Neuronal stem cell (in vitro differentiated cells): ENCODE data around the gene KIAA0319L.

Experiments
- DNase-seq: peaks from one replicate; pipeline ENCODE4 v3.0.0-alpha.2; 2013; ENCODE audit warnings: low spot score
- H2AFZ ChIP-seq: one replicate; pipeline ENCODE4 v1.6.1; 2013; ENCODE audit warnings: mild to moderate bottlenecking, low read length, inconsistent platforms
- H2AK5ac ChIP-seq: 2 replicates; pipeline ENCODE4 v1.6.1; 2013; ENCODE audit warnings: low read depth, mild to moderate bottlenecking, inconsistent platforms, low read length, moderate library complexity, mixed read lengths
- H2BK120ac ChIP-seq: 2 replicates; pipeline ENCODE4 v1.6.1; 2013; ENCODE audit warnings: low read depth, mild to moderate bottlenecking, inconsistent platforms, low read length, moderate library complexity, mixed read lengths
- H2BK12ac ChIP-seq: one replicate; pipeline ENCODE4 v1.6.1; 2013; ENCODE audit warnings: low read length, inconsistent platforms
- H2BK15ac ChIP-seq: 2 replicates; pipeline ENCODE4 v1.6.1; 2013; ENCODE audit warnings: mild to moderate bottlenecking, low read length, inconsistent platforms, mixed read lengths
- H2BK5ac ChIP-seq: one replicate; pipeline ENCODE4 v1.6.1; 2013; ENCODE audit warnings: inconsistent platforms, mild to moderate bottlenecking, low read length, moderate library complexity
- H3K14ac ChIP-seq: one replicate; pipeline ENCODE4 v1.6.1; 2013; ENCODE audit warnings: low read length, inconsistent platforms
- H3K18ac ChIP-seq: 2 replicates; pipeline ENCODE4 v1.6.1; 2013; ENCODE audit warnings: low read length, inconsistent platforms
- H3K23ac ChIP-seq: 2 replicates; pipeline ENCODE4 v1.6.1; 2013; ENCODE audit warnings: low read depth, mild to moderate bottlenecking, mixed read lengths, low read length, inconsistent platforms; ENCODE audit not compliant: poor library complexity
- H3K27ac ChIP-seq: replicated peaks from 3 replicates; pipeline ENCODE4 v1.5.1; 2013; ENCODE audit warnings: low read length, inconsistent platforms
- H3K27me3 ChIP-seq, 3 experiments: 2 replicates each; pipeline ENCODE4 v1.6.1; 2013; ENCODE audit warnings: low read length in 3 of 3, mild to moderate bottlenecking in 2 of 3, inconsistent platforms in 1 of 3, low read depth in 1 of 3, mixed read lengths in 1 of 3, moderate library complexity in 1 of 3; ENCODE audit not compliant: control insufficient read depth in 3 of 3, insufficient read depth in 3 of 3
- H3K36me3 ChIP-seq, 2 donors: replicated peaks in 1 of 2; 2 replicates each; pipeline ENCODE4 v1.6.1; 2013; ENCODE audit warnings: low read length in 2 of 2; ENCODE audit not compliant: control insufficient read depth in 2 of 2, insufficient read depth in 2 of 2
- H3K4ac ChIP-seq: 2 replicates; pipeline ENCODE4 v1.6.1; 2013; ENCODE audit warnings: inconsistent platforms, mild to moderate bottlenecking, low read length, moderate library complexity
- H3K4me1 ChIP-seq, 2 donors: 1 replicate in 1 of 2; 2 replicates in 1 of 2; pipeline ENCODE4 v1.6.1; 2013; ENCODE audit warnings: low read length in 2 of 2, low read depth in 1 of 2; ENCODE audit not compliant: control insufficient read depth in 2 of 2, insufficient read depth in 1 of 2
- H3K4me2 ChIP-seq: one replicate; pipeline ENCODE4 v1.6.1; 2013; ENCODE audit warnings: mild to moderate bottlenecking, low read length, inconsistent platforms; ENCODE audit not compliant: insufficient read depth, poor library complexity, severe bottlenecking
- H3K4me3 ChIP-seq, 2 donors: 2 replicates each; pipeline ENCODE4 v1.5.1; 2013; ENCODE audit warnings: low read length in 2 of 2, mild to moderate bottlenecking in 2 of 2, inconsistent platforms in 1 of 2, moderate library complexity in 1 of 2
- H3K79me1 ChIP-seq: one replicate; pipeline ENCODE4 v1.6.1; 2013; ENCODE audit warnings: low read depth, mild to moderate bottlenecking, inconsistent platforms, low read length, moderate library complexity
- H3K9ac ChIP-seq: one replicate; pipeline ENCODE4 v1.6.1; 2013; ENCODE audit warnings: mild to moderate bottlenecking, low read depth, low read length, inconsistent platforms; ENCODE audit not compliant: poor library complexity
- H3K9me3 ChIP-seq, 2 donors: replicated peaks in 1 of 2; 2 replicates each; pipeline versions ENCODE3 to v1.6.1; 2013; ENCODE audit warnings: low read length in 2 of 2, mild to moderate bottlenecking in 2 of 2, inconsistent platforms in 1 of 2, low read depth in 1 of 2, mixed read lengths in 1 of 2, moderate library complexity in 1 of 2; ENCODE audit not compliant: control insufficient read depth in 2 of 2, insufficient read depth in 1 of 2
- H4K8ac ChIP-seq: one replicate; pipeline ENCODE4 v1.6.1; 2013; ENCODE audit warnings: low read depth, mild to moderate bottlenecking, inconsistent platforms, low read length, moderate library complexity
- H4K91ac ChIP-seq: one replicate; pipeline ENCODE4 v1.6.1; 2013; ENCODE audit warnings: low read length, low read depth, mild to moderate bottlenecking, inconsistent platforms; ENCODE audit not compliant: poor library complexity
- WGBS, 2 donors: extraction: QIAGEN DNeasy Blood & Tissue Kit; methylation state at CpG; one replicate each; pipeline ENCODE4 v1.1.7; 2013; ENCODE audit warnings: missing lambda C conversion rate in 2 of 2, mixed read lengths in 1 of 2; ENCODE audit not compliant: insufficient read length in 2 of 2, insufficient replicate concordance in 1 of 2; ENCODE audit errors: extremely low coverage in 2 of 2; 5-methylcytosine and 5-hydroxymethylcytosine counted together

KIAA0319L gene

GRCh38 chr1:35441926-35442579 is 115.2 kb downstream of the KIAA0319L start:
- Histone ChIP-seq H2BK15ac (no peak overlapping the region), H3K9ac (no peak overlapping the region), H3K79me1 (no peaks in the 10 kb centered on the region), H3K27me3 (no peaks in the 10 kb centered on the region), H3K9me3 (no peaks in the 10 kb centered on the region), H3K4ac (no peak overlapping the region), H3K4me2 (no peak overlapping the region), H4K91ac (no peak overlapping the region), H3K36me3 (peaks cover 25 to 94% of the 10 kb centered on the region in 2 donors), H2AFZ (no peak overlapping the region), H2BK120ac (no peak overlapping the region), H2AK5ac (no peak overlapping the region), H3K14ac (no peak overlapping the region), H3K4me1 (no peaks in the 10 kb centered on the region), H3K4me3 (no peak overlapping the region), H2BK5ac (no peak overlapping the region), H4K8ac (no peak overlapping the region), H2BK12ac (no peak overlapping the region), H3K18ac (no peak overlapping the region), H3K27ac (no peak overlapping the region), H3K23ac (no peak overlapping the region)
- no CpG with 5 or more reads among the region's 8 CpGs for whole genome bisulfite sequencing, 2 donors
- no peak for DNase-seq

- Histone ChIP-seq H3K4me1 (no peaks in the 10 kb centered on the region), H3K9me3 (no peaks in the 10 kb centered on the region), H2BK15ac (no peak overlapping the region), H2AK5ac (no peak overlapping the region), H3K4me3 (no peak overlapping the region), H2AFZ (no peak overlapping the region), H3K27me3 (no peaks in the 10 kb centered on the region), H3K4me2 (no peak overlapping the region), H2BK12ac (no peak overlapping the region), H2BK5ac (no peak overlapping the region), H3K4ac (no peak overlapping the region), H3K9ac (no peak overlapping the region), H3K27ac (no peak overlapping the region), H4K91ac (no peak overlapping the region), H3K36me3 (peaks cover 39 to 94% of the 10 kb centered on the region in 2 donors), H3K79me1 (no peaks in the 10 kb centered on the region), H3K23ac (no peak overlapping the region), H2BK120ac (no peak overlapping the region), H4K8ac (no peak overlapping the region), H3K18ac (no peak overlapping the region), H3K14ac (no peak overlapping the region)
- DNase-seq = no peak
- no CpG with 5 or more reads among the region's 1 CpG for WGBS, 2 donors
Measured at GRCh38 chr1:35439626-35440025, 117.6 kb downstream of the KIAA0319L start.

- no CpG with 5 or more reads among the region's 9 CpGs for WGBS, 2 donors
- Histone ChIP-seq H3K4me2 (no peak overlapping the region), H3K4me1 (no peaks in the 10 kb centered on the region), H3K9ac (no peak overlapping the region), H2AFZ (no peak overlapping the region), H3K27me3 (no peaks in the 10 kb centered on the region), H2BK12ac (no peak overlapping the region), H4K8ac (no peak overlapping the region), H3K9me3 (no peaks in the 10 kb centered on the region), H3K4ac (no peak overlapping the region), H3K27ac (no peak overlapping the region), H3K36me3 (peaks cover 42 to 94% of the 10 kb centered on the region in 2 donors), H3K23ac (no peak overlapping the region), H3K79me1 (peaks cover 2% of the 10 kb centered on the region), H3K4me3 (no peak overlapping the region), H2BK15ac (no peak overlapping the region), H3K18ac (no peak overlapping the region), H2BK120ac (no peak overlapping the region), H3K14ac (no peak overlapping the region), H2BK5ac (no peak overlapping the region), H4K91ac (no peak overlapping the region), H2AK5ac (no peak overlapping the region)
- DNase-seq = no peak
Measured at GRCh38 chr1:35437200-35437599, 120.0 kb downstream of the KIAA0319L start.

- Histone ChIP-seq H2BK5ac (no peak overlapping the region), H3K27me3 (no peaks in the 10 kb centered on the region), H3K4ac (no peak overlapping the region), H2BK15ac (no peak overlapping the region), H2AK5ac (no peak overlapping the region), H3K9me3 (no peaks in the 10 kb centered on the region), H3K36me3 (peaks cover 40 to 93% of the 10 kb centered on the region in 2 donors), H3K4me1 (no peaks in the 10 kb centered on the region), H3K4me2 (no peak overlapping the region), H2AFZ (no peak overlapping the region), H4K91ac (no peak overlapping the region), H3K18ac (no peak overlapping the region), H3K79me1 (peaks cover 2% of the 10 kb centered on the region), H3K27ac (no peak overlapping the region), H3K14ac (no peak overlapping the region), H2BK120ac (no peak overlapping the region), H3K9ac (no peak overlapping the region), H2BK12ac (no peak overlapping the region), H4K8ac (peak overlapping the region; percentile 52), H3K4me3 (no peak overlapping the region), H3K23ac (no peak overlapping the region)
- no CpG with 5 or more reads among the region's 10 CpGs for WGBS, 2 donors
- DNase-seq = no peak
Measured at GRCh38 chr1:35436078-35436477, 121.1 kb downstream of the KIAA0319L start.
